HG02588 (cell line): ENCODE results near the gene TMEM252.

ENCODE experiments used
- ATAC-seq: cut with Tn5 transposase; IDR thresholded peaks from one replicate; pipeline ENCODE4 v1.9.1; 2021; ENCODE audit warnings: mild to moderate bottlenecking, moderate library complexity; ENCODE audit not compliant: unreplicated experiment

The TMEM252 gene

GRCh38 chr9:68545033-68545705 is 4.5 kb upstream of the TMEM252 start:
- ATAC-seq = peak; percentile 37

GRCh38 chr9:68541568-68541967 is 885 bp upstream of the TMEM252 start:
- ATAC-seq = no peak

- ATAC-seq = no peak
Measured at GRCh38 chr9:68538200-68538599, 2.5 kb downstream of the TMEM252 start.

- ATAC-seq = no peak
Measured at GRCh38 chr9:68537616-68537880, 3.1 kb downstream of the TMEM252 start.

GRCh38 chr9:68536876-68537615 is 3.6 kb downstream of the TMEM252 start:
- no peak for ATAC-seq

GRCh38 chr9:68533678-68534077 is 7.0 kb downstream of the TMEM252 start:
- no peak for ATAC-seq

GRCh38 chr9:68532131-68532530 is 8.6 kb downstream of the TMEM252 start:
- ATAC-seq = no peak

- ATAC-seq = no peak
Measured at GRCh38 chr9:68530618-68531017, 10.1 kb downstream of the TMEM252 start.

GRCh38 chr9:68523367-68523936 is 17.2 kb downstream of the TMEM252 start:
- ATAC-seq = no peak

GRCh38 chr9:68522954-68523353 is 17.7 kb downstream of the TMEM252 start:
- ATAC-seq = no peak

- ATAC-seq = no peak
Measured at GRCh38 chr9:68522131-68522530, 18.6 kb downstream of the TMEM252 start.

- no peak for ATAC-seq
Measured at GRCh38 chr9:68515326-68516017, 25.2 kb downstream of the TMEM252 start.

GRCh38 chr9:68513981-68514380 is 26.7 kb downstream of the TMEM252 start:
- no peak for ATAC-seq

GRCh38 chr9:68513385-68513784 is 27.3 kb downstream of the TMEM252 start:
- ATAC-seq = no peak

GRCh38 chr9:68509689-68510088 is 31.0 kb downstream of the TMEM252 start:
- no peak for ATAC-seq

GRCh38 chr9:68508547-68508946 is 32.1 kb downstream of the TMEM252 start:
- no peak for ATAC-seq

- ATAC-seq = no peak
Measured at GRCh38 chr9:68507806-68508145, 32.9 kb downstream of the TMEM252 start.

GRCh38 chr9:68507130-68507805 is 33.4 kb downstream of the TMEM252 start:
- no peak for ATAC-seq

GRCh38 chr9:68506551-68506950 is 34.1 kb downstream of the TMEM252 start:
- no peak for ATAC-seq

- peak; percentile 49 for ATAC-seq
Measured at GRCh38 chr9:68505681-68506409, 34.8 kb downstream of the TMEM252 start.

GRCh38 chr9:68502279-68502678 is 38.4 kb downstream of the TMEM252 start:
- no peak for ATAC-seq
